OCI-LY1 (cell line): ENCODE data around the gene TOP1.

Experiments used
- EZH2 ChIP-seq: fragments of 200-600 bp; sonication (generic), shearing (Covaris generic); IDR thresholded peaks from 2 replicates; pipeline ENCODE4 v1.8.0; 2017; ENCODE audit warnings: borderline replicate concordance, mixed run types, mild to moderate bottlenecking, antibody characterized with exemption, low read length, moderate library complexity, mixed read lengths
- TF ChIP-seq, protein P1 (sequence below): fragments of 200-600 bp; sonication (generic), shearing (Covaris generic); IDR thresholded peaks from 2 replicates; pipeline ENCODE4 v1.5.1; 2017; ENCODE audit warnings: mild to moderate bottlenecking, antibody characterized with exemption, low read length, moderate library complexity, mixed read lengths

DNA sequence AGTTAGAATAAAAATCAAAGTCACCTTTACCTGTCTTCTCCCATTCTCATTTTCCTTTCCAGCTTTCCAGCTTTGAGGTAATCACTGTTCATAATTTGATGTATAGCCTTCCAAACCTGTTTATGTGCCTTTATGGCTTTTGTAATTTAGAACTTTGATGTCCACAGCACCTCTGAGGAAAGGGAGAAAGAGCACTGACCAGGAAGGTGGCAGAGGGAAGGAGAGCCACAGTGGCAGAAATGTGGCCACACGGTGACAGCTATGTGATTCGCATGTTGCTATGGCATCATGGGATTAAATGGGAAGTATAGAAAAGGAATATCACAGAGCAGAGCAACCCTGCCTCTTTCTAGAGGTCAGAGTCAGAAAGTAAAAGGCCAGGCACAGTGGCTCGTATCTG lies 57.0 kb downstream of the TOP1 start:
- TF ChIP-seq EZH2, result no peak
- TF ChIP-seq, protein P1, sequence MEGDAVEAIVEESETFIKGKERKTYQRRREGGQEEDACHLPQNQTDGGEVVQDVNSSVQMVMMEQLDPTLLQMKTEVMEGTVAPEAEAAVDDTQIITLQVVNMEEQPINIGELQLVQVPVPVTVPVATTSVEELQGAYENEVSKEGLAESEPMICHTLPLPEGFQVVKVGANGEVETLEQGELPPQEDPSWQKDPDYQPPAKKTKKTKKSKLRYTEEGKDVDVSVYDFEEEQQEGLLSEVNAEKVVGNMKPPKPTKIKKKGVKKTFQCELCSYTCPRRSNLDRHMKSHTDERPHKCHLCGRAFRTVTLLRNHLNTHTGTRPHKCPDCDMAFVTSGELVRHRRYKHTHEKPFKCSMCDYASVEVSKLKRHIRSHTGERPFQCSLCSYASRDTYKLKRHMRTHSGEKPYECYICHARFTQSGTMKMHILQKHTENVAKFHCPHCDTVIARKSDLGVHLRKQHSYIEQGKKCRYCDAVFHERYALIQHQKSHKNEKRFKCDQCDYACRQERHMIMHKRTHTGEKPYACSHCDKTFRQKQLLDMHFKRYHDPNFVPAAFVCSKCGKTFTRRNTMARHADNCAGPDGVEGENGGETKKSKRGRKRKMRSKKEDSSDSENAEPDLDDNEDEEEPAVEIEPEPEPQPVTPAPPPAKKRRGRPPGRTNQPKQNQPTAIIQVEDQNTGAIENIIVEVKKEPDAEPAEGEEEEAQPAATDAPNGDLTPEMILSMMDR, result no peak
